Left ventricle myocardium inferior (tissue), 1 donor: ENCODE results near the gene PCDHGA10. TPM values are rescaled to one million over a fixed set of nuclear protein-coding genes. Genes with fewer than 3 reads are reported as not detected.
"Not testable (repeated sequence)": the region's sequence is repeated elsewhere in the genome, so short reads cannot be mapped to it uniquely, and the experiment has no call there.

ENCODE experiments used
- DNase-seq: peaks from one replicate; pipeline ENCODE4 v3.0.0-alpha.2; 2020
- H3K27ac ChIP-seq: fragments of 200-600 bp; replicated peaks from 2 replicates; pipeline ENCODE4 v1.8.0; 2021
- H3K27me3 ChIP-seq: fragments of 200-600 bp; 2 replicates; pipeline ENCODE4 v1.8.0; 2021; ENCODE audit warnings: low read depth
- H3K36me3 ChIP-seq: fragments of 200-600 bp; 2 replicates; pipeline ENCODE4 v1.8.0; 2021
- H3K4me1 ChIP-seq: fragments of 200-600 bp; 2 replicates; pipeline ENCODE4 v1.8.0; 2021
- H3K4me3 ChIP-seq: fragments of 200-600 bp; 2 replicates; pipeline ENCODE4 v1.8.0; 2021; ENCODE audit warnings: mild to moderate bottlenecking, moderate library complexity
- H3K9me3 ChIP-seq: fragments of 200-600 bp; replicated peaks from 2 replicates; pipeline ENCODE4 v1.8.0; 2021
- CTCF ChIP-seq: fragments of 200-600 bp; IDR thresholded peaks from 2 replicates; pipeline ENCODE4 v1.8.0; 2021; ENCODE audit warnings: antibody characterized with exemption, mild to moderate bottlenecking, borderline replicate concordance
- intact Hi-C: fragments of 100-400 bp; cut with micrococcal nuclease; formaldehyde crosslinking; loops from one replicate; pipeline ENCODE4 v1.11.0; 2022
- total RNA-seq: library from RNA; stranded (reverse); fragmentation: NEBNext Ultra II Directional; extraction: Animal tissue kit (Norgen Biotek cat#: 25700); gene quantifications from one replicate; pipeline ENCODE4 v1.2.1, GENCODE V29; 2021
- donor health status: DM: no; HTN: yes; CAD: no; lungs with severe emphysema.

Gene PCDHGA10
- total RNA-seq, 1 donor from 2014 or later, result 5.0 TPM

GRCh38 chr5:141392429-141393198 lies 20.2 kb upstream of the PCDHGA10 start, which contains the start of gene PCDHGA8:
TSS of gene PCDHGA8 (plus strand) at chr5:141392633. CDS start at chr5:141392814, 181 bp downstream.
- peak; percentile 39 for TF ChIP-seq CTCF

GRCh38 chr5:141393267-141393666 lies 19.5 kb upstream of the PCDHGA10 start:
- H3K4me3 ChIP-seq, result no peak overlapping the region

More at GRCh38 chr5:141392429-141393198, 20.2 kb upstream of the PCDHGA10 start, which contains the start of gene PCDHGA8:
- H3K36me3 ChIP-seq, result peaks cover 35% of the 10 kb centered on the region
- peaks cover 93% of the 10 kb centered on the region for H3K9me3 ChIP-seq
- peaks cover 29% of the 10 kb centered on the region for H3K4me1 ChIP-seq
- no peaks in the 10 kb centered on the region for H3K27me3 ChIP-seq
- no peak within 1 kb of the TSS for H3K4me3 ChIP-seq
- no peak for DNase-seq
- intact Hi-C loops, result no loop called here
- H3K27ac ChIP-seq, result no peak within 1 kb of the TSS

GRCh38 chr5:141394401-141395187 lies 18.2 kb upstream of the PCDHGA10 start:
- H3K27ac ChIP-seq, H3K4me3 ChIP-seq, DNase-seq, intact Hi-C loops, H3K27me3 ChIP-seq: not testable (repeated sequence)
- Histone ChIP-seq H3K4me1 (peaks cover 32% of the 10 kb centered on the region), H3K36me3 (peaks cover 30% of the 10 kb centered on the region), H3K9me3 (peaks cover 93% of the 10 kb centered on the region)

More at GRCh38 chr5:141393267-141393666, 19.5 kb upstream of the PCDHGA10 start:
- no peak for DNase-seq
- intact Hi-C loops, result no loop called here
- Histone ChIP-seq H3K4me1 (peaks cover 27% of the 10 kb centered on the region), H3K27ac (no peak overlapping the region), H3K9me3 (peaks cover 94% of the 10 kb centered on the region), H3K36me3 (peaks cover 35% of the 10 kb centered on the region), H3K27me3 (no peaks in the 10 kb centered on the region)
- no peak for TF ChIP-seq CTCF

- H3K4me3 ChIP-seq, result peak within 1 kb of the TSS; percentile 59
- intact Hi-C loops, H3K27me3 ChIP-seq: not testable (repeated sequence)
- TF ChIP-seq CTCF, result peak; percentile 73
- peaks cover 24% of the 10 kb centered on the region for H3K4me1 ChIP-seq
- peak within 1 kb of the TSS; percentile 61 for H3K27ac ChIP-seq
- H3K36me3 ChIP-seq, result peaks cover 25% of the 10 kb centered on the region
- peak; percentile 48 for DNase-seq
- peaks cover 93% of the 10 kb centered on the region for H3K9me3 ChIP-seq
These were observed 14.8 kb upstream of the PCDHGA10 start, which contains the start of gene PCDHGB5 for GRCh38 chr5:141397756-141398551. TSS of gene PCDHGB5 (plus strand) at chr5:141397947. CDS start at chr5:141398128, 181 bp downstream.

- no peak for TF ChIP-seq CTCF
- Histone ChIP-seq H3K36me3 (peaks cover 23% of the 10 kb centered on the region), H3K4me1 (peaks cover 24% of the 10 kb centered on the region), H3K9me3 (peaks cover 93% of the 10 kb centered on the region), H3K27ac (peak overlapping the region; percentile 18), H3K27me3 (no peaks in the 10 kb centered on the region), H3K4me3 (peak overlapping the region; percentile 39)
- DNase-seq, result no peak
- intact Hi-C loops, result no loop called here
These were observed 14.2 kb upstream of the PCDHGA10 start for GRCh38 chr5:141398608-141399007.
